ENCODE data around the gene TMEM272.

DNA sequence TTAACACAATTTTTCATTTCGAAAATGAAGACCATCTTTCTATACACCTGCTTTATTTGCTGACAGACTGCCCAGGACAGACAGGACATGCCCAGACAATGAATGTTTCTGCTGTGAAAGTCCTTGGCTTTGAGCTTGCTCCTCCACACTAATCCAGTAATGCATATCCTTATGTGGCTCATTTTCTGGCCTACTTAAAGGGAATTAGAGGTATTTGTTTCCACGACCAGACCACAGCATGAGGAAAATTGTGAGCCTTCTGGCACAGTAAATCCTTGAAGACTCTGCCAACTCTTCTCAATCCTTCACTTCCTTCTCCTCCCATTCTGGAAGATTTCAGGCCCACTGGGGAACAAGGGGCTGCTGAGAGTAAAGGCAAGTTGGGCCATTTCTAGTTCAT, 42.5 kb upstream of the TMEM272 start:
- TF ChIP-seq, protein P1, sequence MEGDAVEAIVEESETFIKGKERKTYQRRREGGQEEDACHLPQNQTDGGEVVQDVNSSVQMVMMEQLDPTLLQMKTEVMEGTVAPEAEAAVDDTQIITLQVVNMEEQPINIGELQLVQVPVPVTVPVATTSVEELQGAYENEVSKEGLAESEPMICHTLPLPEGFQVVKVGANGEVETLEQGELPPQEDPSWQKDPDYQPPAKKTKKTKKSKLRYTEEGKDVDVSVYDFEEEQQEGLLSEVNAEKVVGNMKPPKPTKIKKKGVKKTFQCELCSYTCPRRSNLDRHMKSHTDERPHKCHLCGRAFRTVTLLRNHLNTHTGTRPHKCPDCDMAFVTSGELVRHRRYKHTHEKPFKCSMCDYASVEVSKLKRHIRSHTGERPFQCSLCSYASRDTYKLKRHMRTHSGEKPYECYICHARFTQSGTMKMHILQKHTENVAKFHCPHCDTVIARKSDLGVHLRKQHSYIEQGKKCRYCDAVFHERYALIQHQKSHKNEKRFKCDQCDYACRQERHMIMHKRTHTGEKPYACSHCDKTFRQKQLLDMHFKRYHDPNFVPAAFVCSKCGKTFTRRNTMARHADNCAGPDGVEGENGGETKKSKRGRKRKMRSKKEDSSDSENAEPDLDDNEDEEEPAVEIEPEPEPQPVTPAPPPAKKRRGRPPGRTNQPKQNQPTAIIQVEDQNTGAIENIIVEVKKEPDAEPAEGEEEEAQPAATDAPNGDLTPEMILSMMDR (IDR thresholded peaks at IDR 0.05; ENCODE audit: insufficient read depth, low read length) = no peak
- TF ChIP-seq SPI1 (IDR thresholded peaks at IDR 0.05; ENCODE audit: borderline replicate concordance, low read depth) = no peak
- no peak for TF ChIP-seq POLR2AphosphoS5 (IDR thresholded peaks at IDR 0.05; ENCODE audit: low read depth)

Data from HL-60 (cell line).